Osteocyte (in vitro differentiated cells): ENCODE measurements around the gene CAP2. TPM values are rescaled to one million over a fixed set of nuclear protein-coding genes. Genes with fewer than 3 reads are reported as not detected.

Experiments
- DNase-seq: peaks from one replicate; pipeline ENCODE4 v3.0.0; 2021; ENCODE audit warnings: mixed read lengths; ENCODE audit not compliant: unreplicated experiment; ENCODE audit errors: extremely low spot score
- H3K27ac Mint-ChIP-seq: one replicate; pipeline ENCODE4 v1.8.0; 2021; ENCODE audit warnings: mild to moderate bottlenecking, mixed read lengths; ENCODE audit not compliant: unreplicated experiment
- H3K27me3 Mint-ChIP-seq: one replicate; pipeline ENCODE4 v1.8.0; 2021; ENCODE audit warnings: mixed read lengths; ENCODE audit not compliant: unreplicated experiment
- H3K36me3 Mint-ChIP-seq: one replicate; pipeline ENCODE4 v1.8.0; 2021; ENCODE audit warnings: mixed read lengths; ENCODE audit not compliant: unreplicated experiment
- H3K4me1 Mint-ChIP-seq: one replicate; pipeline ENCODE4 v1.8.0; 2021; ENCODE audit warnings: mixed read lengths; ENCODE audit not compliant: unreplicated experiment
- H3K4me3 Mint-ChIP-seq: one replicate; pipeline ENCODE4 v1.8.0; 2021; ENCODE audit warnings: mild to moderate bottlenecking, moderate library complexity, mixed read lengths; ENCODE audit not compliant: unreplicated experiment
- H3K9me3 Mint-ChIP-seq: one replicate; pipeline ENCODE4 v1.8.0; 2021; ENCODE audit warnings: mixed read lengths; ENCODE audit not compliant: unreplicated experiment
- total RNA-seq: library from RNA; stranded (reverse); gene quantifications from 2 replicates; pipeline ENCODE4 v1.2.1, GENCODE V29; 2021
- TF ChIP-seq, protein P1 (sequence below): fragments of 200-600 bp; sonication (generic); IDR thresholded peaks from 2 replicates; pipeline ENCODE4 v1.5.0; 2021; ENCODE audit warnings: antibody characterized with exemption, mild to moderate bottlenecking, moderate library complexity

Gene CAP2
- total RNA-seq, 1 donor from 2014 or later = 71.8 TPM

DNA sequence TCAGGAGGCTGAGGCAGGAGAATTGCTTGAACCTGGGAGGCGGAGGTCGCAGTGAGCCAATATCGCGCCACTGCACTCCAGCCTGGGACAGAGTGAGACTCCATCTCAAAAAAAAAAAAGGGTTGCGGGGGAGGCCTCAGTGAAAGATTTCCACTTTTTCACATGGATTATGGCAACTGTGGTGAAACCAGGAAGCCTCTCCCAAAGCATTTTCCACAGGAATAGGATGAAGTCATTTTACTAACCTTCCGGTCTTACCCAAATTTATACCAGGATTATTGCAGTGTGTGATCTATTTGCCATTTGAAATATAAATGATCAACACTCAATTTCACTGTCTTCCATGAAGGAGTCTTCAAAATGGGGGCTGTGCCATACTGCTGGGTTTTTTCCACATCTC, 113.1 kb downstream of the CAP2 start:
- peaks cover 56% of the 10 kb centered on the region for H3K36me3 Mint-ChIP-seq
- peaks cover 15% of the 10 kb centered on the region for H3K4me1 Mint-ChIP-seq
- no peak overlapping the region for H3K4me3 Mint-ChIP-seq
- TF ChIP-seq, protein P1, sequence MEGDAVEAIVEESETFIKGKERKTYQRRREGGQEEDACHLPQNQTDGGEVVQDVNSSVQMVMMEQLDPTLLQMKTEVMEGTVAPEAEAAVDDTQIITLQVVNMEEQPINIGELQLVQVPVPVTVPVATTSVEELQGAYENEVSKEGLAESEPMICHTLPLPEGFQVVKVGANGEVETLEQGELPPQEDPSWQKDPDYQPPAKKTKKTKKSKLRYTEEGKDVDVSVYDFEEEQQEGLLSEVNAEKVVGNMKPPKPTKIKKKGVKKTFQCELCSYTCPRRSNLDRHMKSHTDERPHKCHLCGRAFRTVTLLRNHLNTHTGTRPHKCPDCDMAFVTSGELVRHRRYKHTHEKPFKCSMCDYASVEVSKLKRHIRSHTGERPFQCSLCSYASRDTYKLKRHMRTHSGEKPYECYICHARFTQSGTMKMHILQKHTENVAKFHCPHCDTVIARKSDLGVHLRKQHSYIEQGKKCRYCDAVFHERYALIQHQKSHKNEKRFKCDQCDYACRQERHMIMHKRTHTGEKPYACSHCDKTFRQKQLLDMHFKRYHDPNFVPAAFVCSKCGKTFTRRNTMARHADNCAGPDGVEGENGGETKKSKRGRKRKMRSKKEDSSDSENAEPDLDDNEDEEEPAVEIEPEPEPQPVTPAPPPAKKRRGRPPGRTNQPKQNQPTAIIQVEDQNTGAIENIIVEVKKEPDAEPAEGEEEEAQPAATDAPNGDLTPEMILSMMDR = no peak
- no peak for DNase-seq
- no peaks in the 10 kb centered on the region for H3K27me3 Mint-ChIP-seq
- no peak overlapping the region for H3K27ac Mint-ChIP-seq
- H3K9me3 Mint-ChIP-seq = no peaks in the 10 kb centered on the region

DNA sequence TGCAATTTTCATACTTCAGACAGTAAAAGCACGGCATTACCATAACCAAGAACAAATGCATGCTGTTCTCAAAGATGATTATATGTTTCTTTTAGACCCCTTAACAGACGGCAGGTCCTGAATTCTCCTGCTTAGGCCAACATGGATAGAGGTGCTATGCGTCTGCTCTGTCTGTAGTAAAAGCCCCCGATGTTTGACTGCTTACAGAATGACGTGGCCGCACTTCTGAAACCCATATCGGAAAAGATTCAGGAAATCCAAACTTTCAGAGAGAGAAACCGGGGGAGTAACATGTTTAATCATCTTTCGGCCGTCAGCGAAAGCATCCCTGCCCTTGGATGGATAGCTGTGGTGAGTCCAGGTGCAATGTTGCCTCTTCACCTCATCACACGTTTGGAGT, 113.6 kb downstream of the CAP2 start:
- Mint-ChIP-seq H3K36me3 (peaks cover 58% of the 10 kb centered on the region), H3K4me3 (no peak overlapping the region), H3K27ac (no peak overlapping the region), H3K9me3 (no peaks in the 10 kb centered on the region), H3K4me1 (peaks cover 15% of the 10 kb centered on the region), H3K27me3 (no peaks in the 10 kb centered on the region)
- TF ChIP-seq, protein P1 = no peak
- DNase-seq = no peak

DNA sequence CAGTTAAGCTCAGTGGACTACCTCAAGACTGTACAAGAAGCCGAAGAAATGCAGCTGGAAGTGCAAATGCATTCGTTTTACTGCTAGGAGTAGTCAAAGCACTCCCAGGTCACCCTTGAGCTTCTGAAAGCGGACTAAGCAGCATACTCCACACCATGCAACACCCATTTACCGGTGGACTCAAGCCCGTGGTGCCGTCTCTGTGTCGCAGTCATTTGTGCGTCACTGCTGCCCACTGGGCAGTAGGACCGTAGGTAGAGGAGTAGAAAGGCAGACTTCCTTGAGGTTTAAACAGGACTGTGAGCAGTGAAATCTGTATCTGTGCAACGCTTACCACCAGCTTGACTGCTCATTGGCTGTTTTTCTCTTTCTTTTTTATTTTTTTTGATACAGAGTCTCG, 117.7 kb downstream of the CAP2 start:
- TF ChIP-seq, protein P1 = no peak

DNA sequence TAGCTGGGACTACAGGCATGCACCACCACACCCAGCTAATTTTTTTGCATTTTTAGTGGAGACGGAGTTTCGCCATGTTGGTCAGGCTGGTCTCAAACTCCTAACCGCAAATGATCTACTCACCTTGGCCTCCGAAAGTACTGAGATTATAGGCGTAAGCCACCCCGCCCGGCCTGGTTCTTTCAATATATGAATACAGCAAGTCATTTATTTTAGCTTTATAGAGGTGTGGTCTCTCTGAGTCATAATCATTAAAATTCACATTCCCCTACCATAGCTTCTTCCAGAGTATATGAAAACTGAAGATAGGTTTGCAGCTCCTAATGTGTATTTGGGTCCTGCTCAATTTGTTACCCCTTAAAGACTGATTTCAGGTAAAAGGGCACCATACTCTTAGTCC, 118.2 kb downstream of the CAP2 start:
- Mint-ChIP-seq H3K9me3 (no peaks in the 10 kb centered on the region), H3K27me3 (no peaks in the 10 kb centered on the region), H3K4me3 (no peak overlapping the region), H3K27ac (no peak overlapping the region), H3K36me3 (peaks cover 69% of the 10 kb centered on the region), H3K4me1 (peaks cover 9% of the 10 kb centered on the region)
- no peak for DNase-seq
- TF ChIP-seq, protein P1 = no peak

More for the DNA sequence above, 117.7 kb downstream of the CAP2 start:
- H3K4me1 Mint-ChIP-seq = peaks cover 5% of the 10 kb centered on the region
- H3K4me3 Mint-ChIP-seq = no peak overlapping the region
- H3K36me3 Mint-ChIP-seq = peaks cover 69% of the 10 kb centered on the region
- DNase-seq = no peak
- no peak overlapping the region for H3K27ac Mint-ChIP-seq
- no peaks in the 10 kb centered on the region for H3K9me3 Mint-ChIP-seq
- no peaks in the 10 kb centered on the region for H3K27me3 Mint-ChIP-seq

DNA sequence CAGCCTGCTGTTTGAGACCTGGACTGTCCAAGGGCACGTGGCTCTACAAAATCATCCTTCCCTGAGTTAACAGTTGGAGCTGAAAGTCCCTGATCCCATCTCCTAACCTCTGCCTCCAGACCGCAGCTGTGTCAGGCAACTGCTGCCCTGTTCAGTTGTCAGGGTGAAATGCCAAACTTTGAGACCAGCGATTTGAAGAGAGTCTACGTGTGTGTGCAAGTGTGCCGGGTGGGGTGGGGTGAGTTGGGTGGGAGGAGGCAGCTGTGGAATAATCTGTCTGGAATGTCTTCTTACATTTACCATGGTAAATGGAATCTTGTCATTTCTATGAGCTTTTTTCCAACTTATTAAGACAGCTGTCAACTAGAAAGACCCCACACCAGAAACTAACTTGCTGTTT, 125.7 kb downstream of the CAP2 start:
- TF ChIP-seq, protein P1 = no peak
- Mint-ChIP-seq H3K4me1 (peaks cover 22% of the 10 kb centered on the region), H3K27ac (peak overlapping the region; percentile 39), H3K9me3 (no peaks in the 10 kb centered on the region), H3K27me3 (no peaks in the 10 kb centered on the region), H3K36me3 (peaks cover 49% of the 10 kb centered on the region), H3K4me3 (no peak overlapping the region)
- no peak for DNase-seq
